NCI-H2107 treated with DMSO at 0.1 percent for 48 hours (cell line): Measurements from ENCODE around the gene CPT1A.
A peak's percentile ranks its signal among the peaks of the same experiment; 100 is the strongest.

ENCODE experiments used
- DNase-seq: peaks from one replicate; lab custom pipeline; 2025; ENCODE audit not compliant: unreplicated experiment; lab: John Stamatoyannopoulos, UW

Gene CPT1A

GRCh38 chr11:68854273-68854958 is 12.7 kb upstream of the CPT1A start:
- no peak for DNase-seq

DNA sequence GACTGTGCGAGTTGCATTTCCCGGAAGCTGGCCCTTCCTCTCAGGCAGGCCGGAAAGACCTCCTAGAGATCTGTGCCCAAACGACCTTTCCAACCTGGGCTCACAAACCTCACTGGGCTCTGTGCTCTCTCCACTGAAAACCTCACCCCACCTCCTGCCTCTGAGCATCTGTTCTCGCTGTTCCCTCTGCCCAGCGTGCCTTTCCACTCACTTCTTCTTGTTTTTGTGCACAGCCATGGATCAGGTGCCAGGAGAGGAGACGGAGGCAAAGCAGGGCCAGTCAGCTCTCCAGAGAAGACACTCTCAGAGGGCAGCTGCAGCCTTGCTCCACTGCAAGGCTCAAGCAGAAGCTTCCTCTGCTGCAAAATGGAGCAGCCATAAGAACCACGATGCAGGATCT is 10.9 kb upstream of the CPT1A start:
- DNase-seq = no peak

DNA sequence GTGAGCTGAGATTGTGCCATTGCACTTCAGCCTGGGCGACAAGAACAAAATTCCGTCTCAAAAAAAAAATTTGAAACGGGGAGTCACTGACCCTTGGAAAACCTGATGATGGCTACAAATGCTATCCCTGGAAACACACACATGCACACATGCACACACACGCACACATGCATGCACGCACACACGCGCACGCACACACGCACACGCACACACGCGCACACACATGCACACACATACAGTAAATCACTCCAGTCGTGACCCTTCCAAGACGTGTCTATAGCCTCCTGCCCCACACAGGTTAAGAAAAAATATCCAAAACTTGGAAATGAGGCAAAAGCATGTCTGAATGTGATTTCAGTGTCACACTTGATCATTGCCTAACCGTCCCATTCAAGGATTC is 6.7 kb upstream of the CPT1A start:
- DNase-seq = no peak

DNA sequence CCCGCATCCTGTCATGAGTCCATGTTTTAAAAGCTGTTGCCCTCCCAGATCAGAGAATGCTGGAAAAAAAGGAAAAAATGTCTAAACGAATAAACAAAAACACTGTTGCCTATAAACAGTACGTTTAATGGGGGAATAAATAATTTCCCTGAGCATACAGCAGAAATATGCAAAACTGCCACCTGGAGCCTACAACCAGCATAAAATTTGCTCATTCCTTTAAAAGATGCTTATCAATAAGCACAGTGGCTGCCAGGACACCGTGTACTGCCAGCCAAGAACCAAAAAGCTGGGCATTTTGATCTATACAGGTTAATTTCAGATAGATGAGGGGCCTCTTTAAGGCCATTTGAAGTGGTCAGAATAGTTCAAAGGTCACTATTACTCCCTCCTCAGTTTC is 5.7 kb upstream of the CPT1A start:
- DNase-seq = no peak

DNA sequence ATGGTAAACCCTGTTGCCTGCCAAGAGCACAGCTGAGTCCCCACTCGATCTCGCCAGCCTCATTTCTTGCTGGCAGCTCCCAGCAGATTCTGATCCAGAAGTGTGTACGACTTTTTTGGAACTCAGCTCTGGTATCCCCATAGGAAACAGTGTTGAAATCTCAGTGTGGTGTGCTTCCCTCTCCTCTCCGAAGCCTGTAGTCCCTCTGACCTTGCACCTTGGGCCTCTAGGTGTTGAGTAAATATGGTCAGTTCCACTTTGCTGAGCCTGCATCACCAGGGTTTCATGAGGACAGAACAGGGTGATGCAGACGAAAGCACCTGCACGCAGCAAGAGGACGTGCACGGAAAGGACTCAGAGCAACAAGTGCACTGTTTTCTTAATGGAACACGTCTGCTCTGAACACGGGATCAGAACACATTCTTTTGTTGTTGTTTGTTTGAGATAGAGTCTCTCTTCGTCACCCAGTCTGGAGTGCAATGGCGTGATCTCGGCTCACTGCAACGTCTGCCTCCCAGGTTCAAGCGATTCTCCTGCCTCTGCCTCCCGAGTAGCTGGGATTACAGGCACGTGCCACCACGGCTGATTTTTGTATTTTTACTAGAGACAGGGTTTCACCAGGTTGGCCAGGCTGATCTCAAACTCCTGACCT is 3.8 kb upstream of the CPT1A start:
- DNase-seq = no peak

- DNase-seq = no peak
Measured at GRCh38 chr11:68844801-68845200, 3.1 kb upstream of the CPT1A start.

GRCh38 chr11:68844376-68844775 is 2.7 kb upstream of the CPT1A start:
- DNase-seq = no peak

DNA sequence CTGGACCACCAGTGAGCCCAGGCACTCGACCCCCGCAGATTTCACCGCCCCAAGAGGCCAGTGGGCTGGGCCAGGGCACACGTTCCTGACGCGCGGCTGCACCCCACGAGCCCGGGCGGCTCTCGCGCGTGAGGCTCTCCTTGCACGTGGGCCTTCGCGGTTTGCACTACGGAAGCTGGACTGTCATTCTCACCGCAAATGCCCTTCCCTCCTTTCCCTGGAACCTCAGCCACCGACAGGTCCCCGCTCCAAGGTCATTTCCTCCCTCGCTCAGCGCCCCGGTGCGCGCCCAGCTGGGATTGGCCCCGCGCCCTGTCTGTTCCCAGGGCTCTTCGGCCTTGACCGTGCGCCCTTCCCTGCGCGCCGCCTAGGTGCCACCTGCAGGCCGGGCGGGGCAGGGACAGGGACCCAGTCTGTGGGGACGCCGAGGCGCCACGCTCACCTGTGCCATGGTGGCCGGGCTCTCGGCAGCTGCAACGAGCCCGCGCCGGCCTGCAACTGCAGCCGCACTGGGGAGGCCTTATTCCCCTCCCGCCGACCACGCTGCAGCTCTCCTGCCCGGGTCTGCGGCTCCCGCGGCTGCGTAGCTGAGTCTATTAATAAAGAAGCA is 2.1 kb upstream of the CPT1A start:
- peak; percentile 51 for DNase-seq

DNA sequence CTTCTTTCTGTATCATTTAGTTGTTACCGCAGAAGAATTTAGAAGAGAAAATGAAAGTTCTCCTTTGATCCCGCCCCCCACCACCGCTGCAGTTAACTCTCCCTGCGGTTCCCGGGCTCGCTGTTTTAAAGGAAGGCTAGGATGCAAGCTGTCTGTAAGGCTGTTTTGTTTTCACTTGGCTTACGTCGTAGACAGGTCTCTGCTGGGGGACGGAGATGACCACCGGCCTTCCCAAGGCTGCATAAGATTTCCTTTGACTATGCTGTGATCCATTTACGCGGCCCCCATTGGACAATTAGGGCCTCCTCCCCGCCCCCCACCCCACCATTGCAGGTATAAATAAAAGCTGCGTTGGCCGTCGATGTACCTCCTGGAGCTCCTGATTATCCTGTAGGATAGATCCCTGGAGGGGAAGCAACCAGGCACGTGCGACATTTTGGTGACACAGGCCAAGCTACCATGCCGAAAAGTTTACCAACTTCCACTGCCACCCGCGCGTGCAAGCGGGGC is 1.4 kb upstream of the CPT1A start:
- DNase-seq = no peak

DNA sequence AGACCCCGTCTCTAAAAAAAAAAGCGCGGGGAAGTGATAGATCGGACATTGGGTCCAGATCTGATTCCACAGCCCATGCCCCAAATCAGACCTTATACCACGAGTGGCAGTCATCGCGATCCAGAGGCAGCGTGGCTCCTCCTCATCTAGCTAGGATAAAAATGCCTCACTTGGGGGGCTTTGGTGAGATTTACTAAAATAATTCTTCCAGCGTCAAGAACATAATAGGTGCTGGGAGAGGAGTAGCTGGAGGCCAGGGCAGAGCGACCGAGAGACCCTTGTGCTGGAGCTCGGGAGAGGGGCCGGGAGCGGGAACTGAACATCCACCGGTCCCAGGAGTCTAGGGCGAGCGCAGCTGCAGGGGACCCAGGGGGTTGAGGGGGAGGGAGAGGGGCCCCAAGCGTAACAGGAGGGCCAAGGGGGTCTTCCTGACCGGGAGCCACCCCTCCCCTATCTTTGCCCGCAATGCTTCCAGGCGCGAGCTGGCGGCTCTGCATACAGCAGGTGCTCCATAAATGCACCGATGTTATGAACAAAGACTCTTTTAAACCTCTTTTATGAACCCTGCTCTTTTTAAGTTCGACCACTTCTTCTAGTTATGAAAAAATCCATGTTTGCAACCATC is 823 bp upstream of the CPT1A start:
- no peak for DNase-seq

- no peak for DNase-seq
Measured at GRCh38 chr11:68840661-68841653, 759 bp downstream of the CPT1A start.

- peak; percentile 19 for DNase-seq
Measured at GRCh38 chr11:68839911-68840641, 1.6 kb downstream of the CPT1A start.

DNA sequence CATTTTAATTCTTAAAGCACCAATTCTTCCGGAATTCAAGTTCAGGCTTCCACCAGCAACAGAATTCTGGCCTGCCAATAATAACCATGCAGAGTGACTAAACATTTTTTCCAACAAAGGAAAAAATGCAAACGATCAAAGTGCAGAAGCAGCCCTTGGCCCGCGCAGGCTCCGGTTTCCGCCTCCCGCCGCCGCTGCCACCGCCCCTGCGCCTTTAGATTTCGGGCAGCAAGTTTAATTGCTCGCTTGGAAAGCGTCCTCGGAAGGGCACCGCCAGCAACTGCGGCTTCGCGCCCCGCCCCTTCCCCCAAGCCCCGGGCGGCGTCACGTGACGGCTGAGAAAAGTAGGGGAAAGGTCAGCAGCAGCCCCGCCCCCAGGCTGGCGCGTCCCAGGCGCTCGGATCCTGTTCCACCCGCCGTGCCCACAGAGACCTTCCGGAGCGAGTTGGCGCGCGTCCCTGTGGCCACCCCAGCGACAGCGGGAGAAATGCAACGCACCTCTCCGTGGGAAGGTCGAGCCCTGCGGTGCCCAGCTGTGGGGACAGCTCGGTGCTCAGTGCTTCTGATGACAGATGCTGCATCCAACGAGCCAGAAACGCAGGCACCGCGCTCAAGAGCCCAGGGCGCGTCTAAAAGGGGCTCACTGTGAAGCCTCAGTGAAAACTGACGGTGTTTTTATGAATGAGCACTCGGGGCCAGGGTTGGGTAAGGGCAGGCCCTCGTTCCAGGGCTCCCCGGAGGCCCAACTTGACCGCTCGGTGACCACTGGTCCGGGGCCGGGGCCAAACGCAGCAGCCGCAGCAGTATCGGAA is 2.5 kb downstream of the CPT1A start:
- DNase-seq = peak; percentile 70

- no peak for DNase-seq
Measured at GRCh38 chr11:68838572-68838964, 3.1 kb downstream of the CPT1A start.

- DNase-seq = no peak
Measured at GRCh38 chr11:68837583-68838571, 3.8 kb downstream of the CPT1A start.

DNA sequence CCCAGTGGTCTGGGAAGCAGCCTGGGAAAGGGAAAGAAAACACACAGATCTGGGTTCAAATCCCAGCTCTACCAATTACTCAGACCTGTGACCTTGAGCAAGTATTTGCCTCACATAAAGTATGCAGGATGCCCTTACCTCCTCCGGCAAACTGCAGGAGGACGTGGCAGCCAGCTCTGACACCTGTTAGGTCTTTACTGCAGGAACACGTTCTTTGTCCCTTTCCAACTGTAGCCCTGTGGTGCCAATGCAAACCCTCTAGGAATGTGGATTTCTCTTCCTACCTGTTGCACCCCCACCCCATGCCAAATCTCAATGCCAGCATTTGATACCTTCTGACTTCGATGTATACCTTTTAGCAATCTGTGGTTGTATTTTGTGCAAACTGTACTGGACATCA is 6.0 kb downstream of the CPT1A start:
- no peak for DNase-seq

DNA sequence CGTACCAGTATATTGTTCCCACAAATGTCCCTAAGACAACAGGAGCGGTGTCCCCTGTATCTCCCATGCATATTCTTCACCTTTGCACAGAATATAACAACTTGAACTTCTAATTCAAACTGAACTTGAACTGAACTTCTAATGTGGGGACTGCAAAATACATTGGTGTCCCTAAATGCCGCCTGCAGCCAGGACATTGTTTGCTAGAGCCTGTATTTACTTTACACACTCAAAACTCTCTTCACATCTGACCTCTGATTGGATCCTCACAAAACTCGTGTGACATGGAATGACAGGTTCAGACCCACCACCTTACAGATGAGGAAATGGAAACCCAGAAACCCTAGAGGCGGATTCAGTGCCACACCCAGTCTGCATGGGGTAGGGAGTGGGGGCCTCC is 6.4 kb downstream of the CPT1A start:
- no peak for DNase-seq
